Activated T-helper 17 cell treated with anti-CD3 and anti-CD28 coated beads, Interleukin-2, amount 50 U/mL, for 72 hours (primary cell): Measurements from ENCODE around the gene PHF12. TPM values are rescaled to one million over a fixed set of nuclear protein-coding genes. Genes with fewer than 3 reads are reported as not detected.
"Not testable (repeated sequence)": the region's sequence is repeated elsewhere in the genome, so short reads cannot be mapped to it uniquely, and the experiment has no call there.

Experiments used
- ATAC-seq: fragments of 150-1000 bp; cut with Tn5 transposase; replicated peaks from 2 replicates; pipeline ENCODE4 v1.10.0; 2021; ENCODE audit warnings: mild to moderate bottlenecking, moderate library complexity
- H3K27ac Mint-ChIP-seq: one replicate; pipeline ENCODE4 v1.8.0; 2022; ENCODE audit warnings: mixed read lengths
- H3K27me3 Mint-ChIP-seq: one replicate; pipeline ENCODE4 v1.8.0; 2022; ENCODE audit warnings: mixed read lengths
- H3K36me3 Mint-ChIP-seq: one replicate; pipeline ENCODE4 v1.8.0; 2022; ENCODE audit warnings: low read depth, mild to moderate bottlenecking, mixed read lengths
- H3K4me1 Mint-ChIP-seq: one replicate; pipeline ENCODE4 v1.8.0; 2022; ENCODE audit warnings: mixed read lengths
- H3K4me3 Mint-ChIP-seq: one replicate; pipeline ENCODE4 v1.8.0; 2022; ENCODE audit warnings: mild to moderate bottlenecking, mixed read lengths
- H3K9me3 Mint-ChIP-seq: one replicate; pipeline ENCODE4 v1.8.0; 2022; ENCODE audit warnings: mixed read lengths
- total RNA-seq, 2 donors: library from RNA; stranded (reverse); gene quantifications; one replicate each; pipeline ENCODE4 v1.2.3, GENCODE V29; 2022

PHF12 gene
- total RNA-seq, 2 donors from 2014 or later = 56.9 to 60.2 TPM

DNA sequence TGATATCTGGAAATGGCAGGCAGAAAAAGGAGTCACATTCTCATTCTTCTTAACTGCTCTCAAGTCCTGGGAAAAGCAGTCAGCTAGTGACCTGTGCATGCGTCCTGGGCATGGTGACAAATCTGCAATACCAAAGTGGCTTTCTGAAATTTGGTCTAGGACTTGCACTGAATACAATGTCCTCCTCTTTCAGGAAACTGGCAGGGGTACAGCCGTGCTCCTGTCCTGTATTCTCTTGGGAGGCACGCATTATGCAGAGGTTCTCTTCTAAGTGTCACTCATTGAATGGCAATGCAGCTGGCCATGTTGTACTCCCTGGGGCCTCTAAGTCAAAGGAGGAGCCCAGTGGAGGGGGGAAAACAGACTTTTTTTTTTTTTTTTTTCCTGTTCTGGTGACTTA, 10.6 kb downstream of the PHF12 start:
- Mint-ChIP-seq H3K9me3 (no peaks in the 10 kb centered on the region), H3K27me3 (no peaks in the 10 kb centered on the region), H3K4me3 (peak overlapping the region; percentile 59), H3K4me1 (peaks cover 45% of the 10 kb centered on the region), H3K27ac (peak overlapping the region; percentile 6), H3K36me3 (peaks cover 86% of the 10 kb centered on the region)
- ATAC-seq = no peak

DNA sequence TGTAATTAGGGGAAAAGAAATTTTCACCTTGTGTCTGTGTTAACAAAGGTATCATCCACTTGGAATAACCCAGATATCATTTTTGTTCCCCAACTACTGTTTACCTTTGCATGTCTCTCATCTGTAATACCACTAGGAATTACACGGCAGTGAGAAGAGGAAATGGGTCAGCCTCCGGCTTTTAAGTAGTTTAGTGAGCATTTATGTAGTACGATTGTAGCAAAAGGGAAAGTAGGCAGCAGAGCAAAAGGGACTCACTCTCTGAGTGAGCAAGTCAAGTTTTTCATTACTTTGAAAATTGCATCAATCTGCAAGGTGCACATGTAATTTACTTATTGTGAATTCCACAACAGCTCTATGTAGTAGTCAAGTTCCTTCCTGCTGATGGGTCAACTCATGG, 11.2 kb downstream of the PHF12 start:
- Mint-ChIP-seq H3K36me3 (peaks cover 84% of the 10 kb centered on the region), H3K27me3 (no peaks in the 10 kb centered on the region)
- peak; percentile 79 for ATAC-seq

DNA sequence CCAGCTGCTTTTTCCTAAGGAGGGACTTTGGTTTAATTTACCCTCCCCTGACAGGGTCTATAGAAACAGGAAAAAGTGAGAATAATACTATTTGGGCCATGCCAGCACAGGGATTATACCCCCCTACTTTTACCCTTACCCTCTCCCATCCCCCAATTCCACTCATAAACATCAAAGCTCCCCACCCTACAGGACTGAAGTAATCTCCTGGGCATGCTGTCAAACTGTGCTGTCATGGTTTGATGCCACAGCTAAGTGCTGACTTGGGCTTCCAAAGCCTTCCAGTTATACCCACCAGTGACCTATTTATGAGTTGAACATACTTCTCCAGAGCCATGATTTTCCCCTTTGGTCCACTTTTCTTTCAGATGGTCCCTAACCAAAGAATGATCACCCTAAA, 12.8 kb downstream of the PHF12 start:
- Mint-ChIP-seq H3K9me3 (no peaks in the 10 kb centered on the region), H3K27ac (peak overlapping the region; percentile 67), H3K27me3 (no peaks in the 10 kb centered on the region), H3K4me1 (peaks cover 37% of the 10 kb centered on the region), H3K4me3 (no peak overlapping the region), H3K36me3 (peaks cover 76% of the 10 kb centered on the region)
- ATAC-seq = no peak

More for the DNA sequence above, 11.2 kb downstream of the PHF12 start:
- Mint-ChIP-seq H3K27ac (peak overlapping the region; percentile 6), H3K9me3 (no peaks in the 10 kb centered on the region), H3K4me1 (peaks cover 43% of the 10 kb centered on the region), H3K4me3 (peak overlapping the region; percentile 59)

DNA sequence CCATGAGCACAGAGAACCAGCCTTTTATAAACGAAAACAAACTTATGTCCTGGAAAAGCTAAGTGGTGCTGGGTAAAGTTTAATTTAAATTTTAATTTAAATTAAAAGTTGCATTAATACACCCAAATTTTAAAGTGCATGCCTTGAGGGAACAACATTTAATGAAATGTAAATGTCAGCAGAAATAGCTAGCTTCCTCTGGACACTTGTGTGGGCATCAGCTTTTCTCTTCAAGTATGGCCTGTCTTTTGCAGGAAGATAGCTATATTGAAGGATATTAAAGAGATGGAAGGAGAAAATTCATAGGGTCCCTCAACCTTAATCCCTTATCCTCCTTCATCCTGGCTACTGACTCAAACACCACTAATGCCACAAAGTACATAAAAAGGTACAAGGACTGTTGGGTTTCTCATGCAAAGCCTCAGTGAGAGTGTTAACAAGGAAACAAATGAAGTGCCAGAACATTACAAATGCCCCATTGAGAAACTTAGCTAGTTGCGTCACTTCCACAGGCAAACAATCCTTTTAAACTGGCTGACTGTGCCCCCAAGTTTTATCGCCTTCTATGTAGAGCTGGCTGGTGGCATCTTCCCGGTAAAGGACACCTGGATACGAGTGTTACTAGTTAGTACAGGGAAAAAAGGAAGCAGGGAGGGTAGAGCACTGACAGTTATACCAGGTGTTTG, 14.1 kb downstream of the PHF12 start:
- Mint-ChIP-seq H3K4me1 (peaks cover 38% of the 10 kb centered on the region), H3K27me3 (no peaks in the 10 kb centered on the region), H3K27ac (peak overlapping the region; percentile 81), H3K9me3 (no peaks in the 10 kb centered on the region), H3K36me3 (peaks cover 73% of the 10 kb centered on the region), H3K4me3 (peak overlapping the region; percentile 43)
- no peak for ATAC-seq

DNA sequence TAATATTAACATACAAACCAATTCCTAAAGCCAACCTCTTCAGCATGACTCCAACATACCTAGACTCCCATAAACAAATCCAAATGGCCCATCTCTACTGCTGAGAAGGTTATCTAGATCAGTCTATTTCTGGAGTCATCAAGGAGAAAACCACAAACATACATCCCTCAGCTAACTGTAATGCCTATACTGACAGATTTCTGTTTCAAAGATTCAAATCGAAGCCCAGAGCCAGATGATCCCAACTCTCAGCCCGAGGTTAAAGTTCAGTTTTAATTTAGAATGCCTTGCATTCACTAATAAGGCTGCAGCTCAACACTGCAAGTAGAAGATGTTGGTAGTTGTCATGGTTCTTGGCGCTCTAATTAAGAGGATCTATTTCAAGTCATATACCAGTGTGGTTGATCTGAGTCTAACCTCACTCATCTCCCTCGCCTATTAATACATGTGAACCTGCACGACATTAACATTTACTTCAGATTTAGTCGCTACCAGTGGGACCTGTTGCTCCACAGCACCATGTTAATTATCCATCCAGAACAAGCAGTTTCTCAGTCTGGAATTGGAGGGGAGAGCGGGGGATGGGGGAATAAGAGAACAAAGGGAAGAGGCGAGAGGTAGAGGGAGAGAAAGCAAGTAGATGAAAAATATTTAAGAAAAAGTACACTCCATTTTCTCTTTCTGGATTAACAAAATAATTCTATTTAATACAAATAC, 15.4 kb downstream of the PHF12 start:
- H3K27ac Mint-ChIP-seq = peak overlapping the region; percentile 81
- H3K4me1 Mint-ChIP-seq = peaks cover 34% of the 10 kb centered on the region
- H3K9me3 Mint-ChIP-seq = no peaks in the 10 kb centered on the region
- peaks cover 66% of the 10 kb centered on the region for H3K36me3 Mint-ChIP-seq
- no peak for ATAC-seq
- H3K27me3 Mint-ChIP-seq = no peaks in the 10 kb centered on the region
- H3K4me3 Mint-ChIP-seq = peak overlapping the region; percentile 43

DNA sequence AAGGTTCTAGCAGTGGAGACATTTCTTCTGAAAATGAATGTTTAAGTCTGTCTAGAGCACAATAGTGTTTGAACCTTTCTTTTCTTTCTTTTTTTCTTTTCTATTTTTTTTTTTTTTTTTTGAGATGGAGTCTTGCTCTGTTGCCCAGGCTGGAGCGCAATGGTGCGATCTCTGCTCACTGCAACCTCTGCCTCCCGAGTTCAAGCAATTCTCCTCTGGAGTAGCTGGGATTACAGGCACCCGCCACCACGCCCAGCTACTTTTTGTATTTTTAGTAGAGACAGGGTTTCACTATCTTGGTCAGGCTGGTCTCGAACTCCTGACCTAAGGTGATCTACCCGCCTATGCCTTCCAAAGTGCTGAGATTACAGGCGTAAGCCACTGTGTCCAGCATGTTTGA, 16.8 kb downstream of the PHF12 start:
- H3K27me3 Mint-ChIP-seq, ATAC-seq, H3K9me3 Mint-ChIP-seq, H3K4me3 Mint-ChIP-seq: not testable (repeated sequence)
- H3K36me3 Mint-ChIP-seq = peaks cover 64% of the 10 kb centered on the region
- peaks cover 34% of the 10 kb centered on the region for H3K4me1 Mint-ChIP-seq
- H3K27ac Mint-ChIP-seq = peak overlapping the region; percentile 21

DNA sequence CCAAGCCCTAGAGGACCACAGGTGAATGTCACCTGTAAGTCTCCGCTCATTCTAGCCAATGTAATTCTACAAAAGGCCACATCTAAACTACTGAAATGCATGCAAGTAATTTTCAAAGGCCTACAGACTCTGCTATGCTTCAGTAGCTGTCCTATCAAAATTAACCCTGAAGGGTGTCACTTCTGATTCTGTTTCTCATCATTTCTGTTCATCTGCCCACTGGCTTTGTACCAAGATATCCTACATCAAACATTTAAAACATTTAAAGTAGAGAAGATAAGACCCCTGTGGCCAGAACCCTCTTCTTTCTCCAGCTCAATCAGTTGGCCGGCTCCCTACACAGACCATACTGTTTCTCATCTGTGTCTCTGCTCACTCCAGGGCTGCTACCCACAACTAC, 21.5 kb downstream of the PHF12 start:
- Mint-ChIP-seq H3K9me3 (peaks cover 6% of the 10 kb centered on the region), H3K4me3 (peak overlapping the region; percentile 19), H3K36me3 (peaks cover 70% of the 10 kb centered on the region), H3K4me1 (peaks cover 44% of the 10 kb centered on the region), H3K27ac (peak overlapping the region; percentile 71), H3K27me3 (no peaks in the 10 kb centered on the region)
- ATAC-seq = no peak

DNA sequence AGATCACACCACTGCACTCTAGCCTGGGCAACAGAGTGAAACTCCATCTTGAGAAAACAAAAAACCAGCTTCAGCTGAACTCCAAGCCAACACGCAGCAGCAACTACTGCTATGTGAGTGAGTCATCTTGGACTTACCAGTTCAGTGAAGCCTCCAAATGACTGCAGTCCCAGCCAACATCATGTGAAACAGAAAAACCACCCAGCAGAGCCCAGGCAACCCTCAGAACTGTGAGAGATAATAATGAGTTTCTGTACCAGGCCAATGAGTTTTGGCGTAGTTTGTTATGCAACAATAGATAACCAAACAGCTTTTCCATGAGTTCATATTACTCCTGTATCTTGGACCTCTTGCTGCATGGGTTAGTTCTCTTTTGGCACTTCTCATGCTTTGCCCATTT, 23.3 kb downstream of the PHF12 start:
- Mint-ChIP-seq H3K4me3 (peak overlapping the region; percentile 55), H3K36me3 (peaks cover 77% of the 10 kb centered on the region), H3K9me3 (peaks cover 6% of the 10 kb centered on the region), H3K27me3 (no peaks in the 10 kb centered on the region), H3K27ac (peak overlapping the region; percentile 81), H3K4me1 (peaks cover 52% of the 10 kb centered on the region)
- peak; percentile 92 for ATAC-seq

DNA sequence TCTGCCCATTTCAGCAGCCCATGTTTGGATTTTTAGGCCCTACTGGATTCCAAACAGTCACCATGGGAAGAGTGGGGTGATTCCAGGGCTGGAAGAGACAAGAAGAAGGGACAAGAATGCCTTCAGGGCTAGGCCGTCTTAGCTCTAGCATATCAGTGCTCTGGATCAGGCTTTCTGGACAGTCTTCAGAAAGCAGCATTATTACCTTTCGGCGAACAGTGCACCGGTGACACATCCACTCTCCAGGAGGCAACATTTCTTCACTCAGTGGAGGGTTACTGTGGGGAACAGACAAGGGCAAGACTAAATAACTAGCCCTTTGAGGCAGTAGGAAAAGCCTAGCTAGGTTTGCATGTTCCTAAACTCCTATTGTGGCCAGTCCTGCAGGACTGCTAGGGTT, 24.5 kb downstream of the PHF12 start:
- peaks cover 6% of the 10 kb centered on the region for H3K9me3 Mint-ChIP-seq
- peaks cover 52% of the 10 kb centered on the region for H3K4me1 Mint-ChIP-seq
- H3K27me3 Mint-ChIP-seq = no peaks in the 10 kb centered on the region
- peak overlapping the region; percentile 55 for H3K4me3 Mint-ChIP-seq
- peak overlapping the region; percentile 81 for H3K27ac Mint-ChIP-seq
- H3K36me3 Mint-ChIP-seq = peaks cover 82% of the 10 kb centered on the region
- ATAC-seq = no peak

DNA sequence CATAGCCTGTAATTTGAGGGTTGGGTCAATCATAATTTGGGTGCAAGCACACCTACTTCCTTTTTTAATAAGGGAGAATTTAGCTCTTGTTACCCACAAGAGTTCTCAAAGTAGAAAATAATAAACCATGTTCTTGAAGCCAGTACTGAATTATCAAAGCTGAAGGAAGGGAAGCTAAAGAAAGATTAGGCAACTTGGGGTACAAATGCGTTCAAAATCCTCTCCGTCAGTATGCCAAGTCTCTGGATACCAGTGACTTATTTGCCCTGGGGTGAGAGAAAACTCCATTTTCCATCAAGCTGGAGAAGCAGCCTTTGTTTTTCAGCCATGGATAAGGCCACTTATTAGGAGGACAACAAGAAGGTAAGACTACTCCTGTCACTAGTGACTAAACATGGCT, 25.0 kb downstream of the PHF12 start:
- H3K27me3 Mint-ChIP-seq = no peaks in the 10 kb centered on the region
- H3K27ac Mint-ChIP-seq = peak overlapping the region; percentile 81
- ATAC-seq = no peak
- peak overlapping the region; percentile 55 for H3K4me3 Mint-ChIP-seq
- H3K9me3 Mint-ChIP-seq = peaks cover 6% of the 10 kb centered on the region
- peaks cover 82% of the 10 kb centered on the region for H3K36me3 Mint-ChIP-seq
- H3K4me1 Mint-ChIP-seq = peaks cover 52% of the 10 kb centered on the region

DNA sequence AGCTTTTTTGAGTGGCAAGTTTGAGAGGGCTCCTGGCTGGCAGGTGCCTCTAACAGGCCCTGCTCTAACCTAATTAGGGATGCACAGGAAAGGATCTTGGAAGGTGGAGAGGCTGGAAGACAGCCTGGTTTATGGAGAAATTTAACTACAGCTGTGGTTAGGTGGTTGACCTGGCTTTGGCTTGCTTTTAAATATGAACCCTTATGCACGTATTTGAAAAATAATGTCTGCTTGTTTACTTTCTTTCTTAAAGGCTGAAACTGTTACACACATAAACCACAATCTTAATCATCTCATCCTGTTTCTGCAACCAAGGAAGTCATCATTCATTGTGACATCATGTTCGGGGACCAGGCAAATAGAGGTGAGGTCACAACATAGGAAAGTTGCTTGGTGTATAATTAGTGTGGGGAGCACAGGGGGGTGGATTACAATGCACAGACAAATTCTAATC, 25.4 kb downstream of the PHF12 start:
- peaks cover 86% of the 10 kb centered on the region for H3K36me3 Mint-ChIP-seq
- no peaks in the 10 kb centered on the region for H3K27me3 Mint-ChIP-seq
- ATAC-seq = peak; percentile 81
- H3K27ac Mint-ChIP-seq = peak overlapping the region; percentile 81
- peaks cover 52% of the 10 kb centered on the region for H3K4me1 Mint-ChIP-seq
- H3K4me3 Mint-ChIP-seq = peak overlapping the region; percentile 55
- peaks cover 6% of the 10 kb centered on the region for H3K9me3 Mint-ChIP-seq

DNA sequence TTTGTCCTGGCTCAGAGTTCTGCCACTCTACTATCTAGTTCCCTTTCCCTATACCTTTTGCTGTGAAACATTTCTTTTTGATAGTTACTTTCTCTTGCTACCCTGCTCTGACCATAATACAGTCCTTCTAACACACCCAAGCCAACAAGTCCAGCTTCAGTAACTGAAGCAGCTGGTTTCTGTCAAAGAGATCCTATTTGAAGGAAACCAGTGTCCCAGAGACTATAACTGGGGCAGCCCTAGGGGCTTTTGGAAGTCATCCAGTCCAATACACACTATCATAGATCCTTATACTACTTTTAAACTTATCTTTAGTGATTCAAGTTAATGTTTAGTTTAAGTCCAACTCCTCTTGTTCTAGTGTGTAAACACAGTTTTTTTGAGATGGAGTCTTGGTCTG, 31.1 kb downstream of the PHF12 start:
- Mint-ChIP-seq H3K27ac (peak overlapping the region; percentile 71), H3K4me3 (no peak overlapping the region), H3K27me3 (no peaks in the 10 kb centered on the region), H3K4me1 (peaks cover 19% of the 10 kb centered on the region), H3K9me3 (no peaks in the 10 kb centered on the region), H3K36me3 (peaks cover 100% of the 10 kb centered on the region)
- ATAC-seq = no peak

DNA sequence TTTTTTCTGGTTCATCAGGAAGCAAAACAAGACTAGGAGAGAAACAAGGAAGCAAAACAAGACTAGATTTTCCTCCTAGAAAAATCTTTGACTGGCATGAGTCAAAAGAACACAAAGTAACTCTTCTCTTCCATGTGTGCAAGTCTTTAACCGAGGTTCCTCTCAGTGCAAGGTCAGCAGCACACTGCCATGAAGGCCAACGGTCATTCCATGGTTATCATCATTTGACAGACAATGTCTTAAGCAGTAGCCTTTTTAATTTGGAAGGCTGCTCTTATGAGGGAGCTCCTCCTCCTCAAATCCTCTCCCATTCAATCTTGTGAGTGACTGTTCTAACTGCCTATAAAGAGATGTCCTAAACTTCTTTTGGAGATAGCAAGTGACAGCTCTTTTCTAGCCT, 33.0 kb downstream of the PHF12 start:
- no peak for ATAC-seq
- Mint-ChIP-seq H3K4me1 (peaks cover 11% of the 10 kb centered on the region), H3K36me3 (peaks cover 100% of the 10 kb centered on the region), H3K4me3 (no peak overlapping the region), H3K9me3 (peaks cover 5% of the 10 kb centered on the region), H3K27me3 (no peaks in the 10 kb centered on the region), H3K27ac (peak overlapping the region; percentile 71)

DNA sequence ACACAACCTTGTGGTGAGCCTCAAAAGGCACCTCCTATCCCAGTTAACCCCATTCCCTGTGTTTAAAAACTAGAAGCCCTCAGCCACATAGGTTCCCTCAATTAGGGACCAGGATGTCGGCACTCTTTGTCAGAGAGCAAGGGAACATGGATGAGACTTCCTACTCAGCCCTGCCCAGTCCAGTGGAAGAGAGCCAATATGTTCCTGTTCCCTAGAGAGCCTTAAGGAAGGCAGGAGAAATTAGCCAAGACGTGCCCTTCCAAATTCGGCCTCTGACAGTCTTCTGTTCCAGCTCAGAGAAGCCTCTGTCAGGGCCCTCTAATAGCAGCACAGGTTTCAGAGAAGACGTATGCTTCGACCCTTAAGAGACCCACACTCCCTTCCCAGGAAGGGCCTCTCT, 33.9 kb downstream of the PHF12 start:
- peak overlapping the region; percentile 62 for H3K27ac Mint-ChIP-seq
- no peak overlapping the region for H3K4me3 Mint-ChIP-seq
- H3K9me3 Mint-ChIP-seq = peaks cover 5% of the 10 kb centered on the region
- ATAC-seq = no peak
- peaks cover 10% of the 10 kb centered on the region for H3K4me1 Mint-ChIP-seq
- peaks cover 100% of the 10 kb centered on the region for H3K36me3 Mint-ChIP-seq
- no peaks in the 10 kb centered on the region for H3K27me3 Mint-ChIP-seq

DNA sequence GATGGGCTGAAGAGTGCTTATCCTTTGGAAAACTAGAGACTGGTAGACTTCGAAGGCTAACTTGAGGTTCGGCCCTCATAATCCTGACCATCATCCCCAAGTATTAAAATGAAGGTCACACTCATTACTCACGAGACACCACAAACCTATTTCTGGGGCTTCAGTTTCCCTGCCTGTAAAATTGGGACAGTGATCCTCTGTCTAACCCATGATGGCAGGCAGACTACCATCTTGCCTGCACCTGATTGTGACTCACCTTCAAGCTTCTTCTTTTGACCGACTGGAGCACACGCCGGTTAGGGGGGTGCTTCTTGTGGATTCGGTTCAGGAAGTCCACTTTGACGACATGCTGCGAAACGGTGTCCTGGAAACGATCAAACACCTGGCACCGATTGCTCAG, 34.3 kb downstream of the PHF12 start:
- Mint-ChIP-seq H3K9me3 (peaks cover 5% of the 10 kb centered on the region), H3K27ac (peak overlapping the region; percentile 43), H3K4me3 (no peak overlapping the region), H3K4me1 (peaks cover 10% of the 10 kb centered on the region), H3K27me3 (no peaks in the 10 kb centered on the region), H3K36me3 (peaks cover 100% of the 10 kb centered on the region)
- ATAC-seq = no peak
